K562 (cell line): Measurements from ENCODE around the gene MYO1A. TPM values are rescaled to one million over a fixed set of nuclear protein-coding genes. Genes with fewer than 3 reads are reported as not detected.

ENCODE experiments used
- BRD9 ChIP-seq: fragments of 450-650 bp; IDR thresholded peaks from 2 replicates; pipeline ENCODE4 v1.6.1; 2018; ENCODE audit warnings: low read depth; ENCODE audit not compliant: partially characterized antibody
- E4F1 ChIP-seq: fragments of 250-450 bp; sonication (Bioruptor Pico); IDR thresholded peaks from 2 replicates; pipeline ENCODE4 v1.5.0; 2021; ENCODE audit warnings: mild to moderate bottlenecking, borderline replicate concordance
- KDM2B ChIP-seq: fragments of 250-450 bp; sonication (Bioruptor Pico); IDR thresholded peaks from 2 replicates; pipeline ENCODE4 v1.8.0; 2021; ENCODE audit warnings: mild to moderate bottlenecking, moderate library complexity
- MYBL2 ChIP-seq, 2 experiments: fragments of 450-650 bp in 1 of 2; sonication (generic) in 1 of 2; formaldehyde crosslinking in 1 of 2; IDR thresholded peaks; 2 replicates each; pipeline versions ENCODE4 v1.6.1 to v1.8.1; 2017 to 2022; ENCODE audit warnings: borderline replicate concordance in 1 of 2, inconsistent platforms in 1 of 2, low read depth in 1 of 2, mild to moderate bottlenecking in 1 of 2, missing genetic modification reagents in 1 of 2, moderate library complexity in 1 of 2
- NBN ChIP-seq: fragments of 450-650 bp; IDR thresholded peaks from 2 replicates; pipeline ENCODE4 v1.6.1; 2016; ENCODE audit warnings: low read depth, mild to moderate bottlenecking
- NEUROD1 ChIP-seq: fragments of 150-350 bp; IDR thresholded peaks from 2 replicates; pipeline ENCODE4 v1.6.1; 2014; ENCODE audit warnings: borderline replicate concordance, low read length, low read depth; ENCODE audit not compliant: partially characterized antibody
- RCOR1 ChIP-seq, 2 experiments: IDR thresholded peaks; 2 replicates each; pipeline ENCODE4 v1.6.1; 2012; ENCODE audit warnings: low read depth in 2 of 2, low read length in 2 of 2, borderline replicate concordance in 1 of 2, improper control_type of control experiment in 1 of 2
- VEZF1 ChIP-seq: fragments of 200-800 bp; sonication (Bioruptor generic); IDR thresholded peaks from 2 replicates; pipeline ENCODE4 v1.6.1; 2017; ENCODE audit warnings: missing genetic modification characterization, missing compliant biosample characterization
- polyA plus RNA-seq, 8 experiments: library from polyadenylated mRNA; depleted of rRNA in 4 of 8; stranded (reverse) in 5 of 8; unstranded in 3 of 8; fragments of >200 nt; fragmentation: Nextera tagmentation in 2 of 8; fragmentation: Illumina TruSeq in 1 of 8; extraction: Ambion mirVana in 2 of 8; extraction: Trizol in 1 of 8; gene quantifications; 2 replicates each; pipeline versions ENCODE4 v1.2.1 to v1.2.3, GENCODE V29; 2011 to 2014; ENCODE audit warnings: inconsistent platforms in 1 of 8, missing spikeins in 1 of 8
- total RNA-seq, 7 experiments: library from RNA; depleted of rRNA in 6 of 7; stranded (reverse); fragments of >200 nt in 6 of 7; fragmentation: Illumina TruSeq in 2 of 7; extraction: Trizol in 2 of 7; gene quantifications; 2 replicates each; pipeline versions ENCODE4 v1.2.1 to v1.2.3, GENCODE V29; 2011 to 2021; ENCODE audit warnings: low replicate concordance in 1 of 7
- TF ChIP-seq, protein P1 (sequence below), 2 experiments: fragments of 450-650 bp; IDR thresholded peaks; 2 replicates each; pipeline ENCODE4 v1.6.1; 2016; ENCODE audit warnings: mild to moderate bottlenecking in 2 of 2, borderline replicate concordance in 1 of 2, low read depth in 1 of 2, moderate library complexity in 1 of 2
- TF ChIP-seq, protein P2 (sequence below): fragments of 250-450 bp; sonication (Bioruptor Pico); IDR thresholded peaks from 2 replicates; pipeline ENCODE4 v1.8.0; 2022; ENCODE audit warnings: moderate library complexity, mild to moderate bottlenecking, inconsistent platforms

Gene MYO1A
- total and polyA plus RNA-seq, 9 of the 15 experiments (the other 6 are each of a cell fraction or from before 2014, with no cell fraction given) = 0.03 to 0.29 (median 0.14) TPM; not detected in 2

DNA sequence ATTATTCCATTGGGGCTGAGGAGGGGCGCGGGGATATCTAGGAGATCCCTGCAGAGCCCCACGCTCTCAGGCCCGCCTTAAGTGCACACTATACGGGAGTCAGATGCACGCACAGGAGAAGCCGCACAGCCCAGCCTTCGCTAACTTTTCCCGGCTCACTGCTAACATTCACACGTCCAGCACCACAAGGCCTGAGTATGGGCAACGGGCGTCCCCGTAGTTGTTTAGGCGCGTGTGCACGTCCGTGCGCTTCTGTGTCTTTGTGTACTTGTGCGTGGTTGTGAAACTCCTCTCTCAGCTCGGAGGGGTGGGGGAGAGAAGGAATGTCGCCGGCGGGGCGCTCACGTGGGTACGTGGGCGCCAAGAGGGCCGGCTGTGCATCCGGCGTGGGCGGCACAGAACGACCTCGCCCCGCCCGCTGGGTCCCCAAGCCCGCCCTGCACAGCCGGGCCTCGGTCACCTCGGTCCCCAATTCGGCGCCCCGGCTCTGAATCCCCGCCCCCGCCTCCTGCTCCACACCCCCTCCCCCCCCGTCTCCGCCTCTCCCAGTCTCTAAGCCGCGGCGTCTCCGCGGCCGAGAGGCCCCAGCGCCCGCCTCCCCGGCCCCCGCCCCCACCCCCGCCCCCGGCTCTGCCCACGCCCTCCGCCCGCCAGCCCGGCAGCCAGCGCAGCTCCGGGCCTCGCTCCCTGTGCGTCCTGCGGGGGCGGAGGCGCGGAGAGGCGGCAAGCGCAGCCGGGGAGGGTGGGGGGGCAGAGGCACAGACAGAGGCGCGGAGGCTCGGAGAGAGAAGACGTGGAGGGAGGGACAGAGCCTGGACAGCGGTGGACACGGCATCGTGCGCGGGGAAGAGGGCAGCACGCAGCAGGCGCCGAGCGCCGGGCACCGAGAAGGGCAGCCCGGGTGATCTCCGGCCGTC, 38.7 kb upstream of the MYO1A start, which contains the start of gene NAB2 (continued):
- TF ChIP-seq, protein P1, sequence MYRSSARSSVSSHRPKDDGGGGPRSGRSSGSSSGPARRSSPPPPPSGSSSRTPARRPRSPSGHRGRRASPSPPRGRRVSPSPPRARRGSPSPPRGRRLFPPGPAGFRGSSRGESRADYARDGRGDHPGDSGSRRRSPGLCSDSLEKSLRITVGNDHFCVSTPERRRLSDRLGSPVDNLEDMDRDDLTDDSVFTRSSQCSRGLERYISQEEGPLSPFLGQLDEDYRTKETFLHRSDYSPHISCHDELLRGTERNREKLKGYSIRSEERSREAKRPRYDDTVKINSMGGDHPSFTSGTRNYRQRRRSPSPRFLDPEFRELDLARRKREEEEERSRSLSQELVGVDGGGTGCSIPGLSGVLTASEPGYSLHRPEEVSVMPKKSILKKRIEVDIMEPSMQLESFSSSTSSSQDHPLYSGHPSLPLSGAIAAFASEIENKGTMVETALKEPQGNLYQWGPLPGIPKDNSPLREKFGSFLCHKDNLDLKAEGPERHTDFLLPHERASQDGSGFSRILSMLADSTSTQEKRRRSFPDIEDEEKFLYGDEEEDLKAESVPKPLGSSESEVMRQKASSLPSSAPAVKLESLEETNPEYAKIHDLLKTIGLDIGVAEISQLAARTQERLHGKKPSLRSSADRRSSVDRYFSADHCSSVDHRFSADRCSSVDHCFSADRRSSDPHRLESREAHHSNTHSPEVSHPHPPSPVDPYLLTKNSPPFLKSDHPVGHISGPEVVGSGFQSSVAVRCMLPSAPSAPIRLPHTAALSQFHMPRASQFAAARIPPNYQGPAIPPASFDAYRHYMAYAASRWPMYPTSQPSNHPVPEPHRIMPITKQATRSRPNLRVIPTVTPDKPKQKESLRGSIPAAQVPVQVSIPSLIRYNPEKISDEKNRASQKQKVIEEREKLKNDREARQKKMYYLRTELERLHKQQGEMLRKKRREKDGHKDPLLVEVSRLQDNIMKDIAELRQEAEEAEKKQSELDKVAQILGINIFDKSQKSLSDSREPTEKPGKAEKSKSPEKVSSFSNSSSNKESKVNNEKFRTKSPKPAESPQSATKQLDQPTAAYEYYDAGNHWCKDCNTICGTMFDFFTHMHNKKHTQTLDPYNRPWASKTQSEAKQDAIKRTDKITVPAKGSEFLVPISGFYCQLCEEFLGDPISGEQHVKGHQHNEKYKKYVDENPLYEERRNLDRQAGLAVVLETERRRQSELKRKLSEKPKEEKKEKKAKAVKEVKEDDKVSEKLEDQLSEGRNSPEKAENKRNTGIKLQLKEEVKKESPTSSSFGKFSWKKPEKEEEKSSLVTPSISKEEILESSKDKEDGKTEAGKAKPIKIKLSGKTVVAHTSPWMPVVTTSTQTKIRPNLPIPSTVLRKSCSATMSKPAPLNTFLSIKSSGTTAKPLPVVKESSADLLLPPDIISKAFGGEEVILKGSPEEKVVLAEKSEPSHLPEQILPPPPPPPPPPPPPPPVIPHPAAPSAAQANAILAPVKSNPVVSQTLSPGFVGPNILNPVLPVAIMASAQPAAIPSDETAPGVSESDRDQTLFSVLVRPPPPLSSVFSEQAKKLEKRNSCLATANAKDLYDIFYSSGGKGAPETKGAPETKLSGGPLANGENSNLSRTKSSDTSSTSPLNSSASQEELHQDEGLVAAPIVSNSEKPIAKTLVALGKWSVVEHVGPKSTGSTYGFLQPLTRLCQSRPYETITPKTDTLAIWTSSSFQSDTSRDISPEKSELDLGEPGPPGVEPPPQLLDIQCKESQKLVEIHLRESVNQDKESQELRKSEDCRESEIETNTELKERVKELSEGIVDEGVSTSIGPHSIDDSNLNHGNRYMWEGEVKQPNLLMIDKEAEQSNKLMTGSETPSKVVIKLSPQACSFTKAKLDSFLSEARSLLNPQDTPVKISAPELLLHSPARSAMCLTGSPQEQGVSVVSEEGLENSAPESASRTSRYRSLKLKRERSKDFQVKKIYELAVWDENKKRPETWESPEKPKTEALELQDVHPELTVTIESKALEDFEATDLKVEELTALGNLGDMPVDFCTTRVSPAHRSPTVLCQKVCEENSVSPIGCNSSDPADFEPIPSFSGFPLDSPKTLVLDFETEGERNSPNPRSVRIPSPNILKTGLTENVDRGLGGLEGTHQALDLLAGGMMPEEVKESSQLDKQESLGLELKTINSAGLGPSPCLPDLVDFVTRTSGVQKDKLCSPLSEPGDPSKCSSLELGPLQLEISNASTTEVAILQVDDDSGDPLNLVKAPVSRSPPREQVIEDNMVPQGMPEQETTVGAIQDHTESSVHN (IDR thresholded peaks at IDR 0.05; ENCODE audit: borderline replicate concordance in 1 of 2, low read depth in 1 of 2) = no peak
- TF ChIP-seq E4F1 (CRISPR knock-in tag) (no peak), RCOR1 (IDR thresholded peaks at IDR 0.05; ENCODE audit: borderline replicate concordance in 1 of 2, low read depth in 2 of 2, low read length in 2 of 2) (peak in 1 of 2 experiments; percentile 16; a peak in 2 of 4 replicates), NBN (peak; percentile 60; the same call in 1 of the 2 replicates), NEUROD1 (peak; percentile 48), BRD9 (no peak), VEZF1 (CRISPR knock-in tag) (peak; percentile 96), MYBL2 (IDR thresholded peaks at IDR 0.05; ENCODE audit: low read depth) (no peak), MYBL2 (CRISPR knock-in tag; IDR thresholded peaks at IDR 0.05; ENCODE audit: borderline replicate concordance) (no peak), KDM2B (CRISPR knock-in tag) (no peak)
- TF ChIP-seq, protein P2, sequence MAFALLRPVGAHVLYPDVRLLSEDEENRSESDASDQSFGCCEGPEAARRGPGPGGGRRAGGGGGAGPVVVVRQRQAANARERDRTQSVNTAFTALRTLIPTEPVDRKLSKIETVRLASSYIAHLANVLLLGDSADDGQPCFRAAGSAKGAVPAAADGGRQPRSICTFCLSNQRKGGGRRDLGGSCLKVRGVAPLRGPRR = no peak
